Neuronal stem cell (in vitro differentiated cells): ENCODE measurements around the gene WEE1.

Experiments used
- DNase-seq: peaks from one replicate; pipeline ENCODE4 v3.0.0-alpha.2; 2013; ENCODE audit warnings: low spot score
- H2AFZ ChIP-seq: one replicate; pipeline ENCODE4 v1.6.1; 2013; ENCODE audit warnings: mild to moderate bottlenecking, low read length, inconsistent platforms
- H2AK5ac ChIP-seq: 2 replicates; pipeline ENCODE4 v1.6.1; 2013; ENCODE audit warnings: low read depth, mild to moderate bottlenecking, inconsistent platforms, low read length, moderate library complexity, mixed read lengths
- H2BK120ac ChIP-seq: 2 replicates; pipeline ENCODE4 v1.6.1; 2013; ENCODE audit warnings: low read depth, mild to moderate bottlenecking, inconsistent platforms, low read length, moderate library complexity, mixed read lengths
- H2BK12ac ChIP-seq: one replicate; pipeline ENCODE4 v1.6.1; 2013; ENCODE audit warnings: low read length, inconsistent platforms
- H2BK15ac ChIP-seq: 2 replicates; pipeline ENCODE4 v1.6.1; 2013; ENCODE audit warnings: mild to moderate bottlenecking, low read length, inconsistent platforms, mixed read lengths
- H2BK5ac ChIP-seq: one replicate; pipeline ENCODE4 v1.6.1; 2013; ENCODE audit warnings: inconsistent platforms, mild to moderate bottlenecking, low read length, moderate library complexity
- H3K14ac ChIP-seq: one replicate; pipeline ENCODE4 v1.6.1; 2013; ENCODE audit warnings: low read length, inconsistent platforms
- H3K18ac ChIP-seq: 2 replicates; pipeline ENCODE4 v1.6.1; 2013; ENCODE audit warnings: low read length, inconsistent platforms
- H3K23ac ChIP-seq: 2 replicates; pipeline ENCODE4 v1.6.1; 2013; ENCODE audit warnings: low read depth, mild to moderate bottlenecking, mixed read lengths, low read length, inconsistent platforms; ENCODE audit not compliant: poor library complexity
- H3K27ac ChIP-seq: replicated peaks from 3 replicates; pipeline ENCODE4 v1.5.1; 2013; ENCODE audit warnings: low read length, inconsistent platforms
- H3K27me3 ChIP-seq, 3 experiments: 2 replicates each; pipeline ENCODE4 v1.6.1; 2013; ENCODE audit warnings: low read length in 3 of 3, mild to moderate bottlenecking in 2 of 3, inconsistent platforms in 1 of 3, low read depth in 1 of 3, mixed read lengths in 1 of 3, moderate library complexity in 1 of 3; ENCODE audit not compliant: control insufficient read depth in 3 of 3, insufficient read depth in 3 of 3
- H3K36me3 ChIP-seq, 2 donors: replicated peaks in 1 of 2; 2 replicates each; pipeline ENCODE4 v1.6.1; 2013; ENCODE audit warnings: low read length in 2 of 2; ENCODE audit not compliant: control insufficient read depth in 2 of 2, insufficient read depth in 2 of 2
- H3K4ac ChIP-seq: 2 replicates; pipeline ENCODE4 v1.6.1; 2013; ENCODE audit warnings: inconsistent platforms, mild to moderate bottlenecking, low read length, moderate library complexity
- H3K4me1 ChIP-seq, 2 donors: 1 replicate in 1 of 2; 2 replicates in 1 of 2; pipeline ENCODE4 v1.6.1; 2013; ENCODE audit warnings: low read length in 2 of 2, low read depth in 1 of 2; ENCODE audit not compliant: control insufficient read depth in 2 of 2, insufficient read depth in 1 of 2
- H3K4me2 ChIP-seq: one replicate; pipeline ENCODE4 v1.6.1; 2013; ENCODE audit warnings: mild to moderate bottlenecking, low read length, inconsistent platforms; ENCODE audit not compliant: insufficient read depth, poor library complexity, severe bottlenecking
- H3K4me3 ChIP-seq, 2 donors: 2 replicates each; pipeline ENCODE4 v1.5.1; 2013; ENCODE audit warnings: low read length in 2 of 2, mild to moderate bottlenecking in 2 of 2, inconsistent platforms in 1 of 2, moderate library complexity in 1 of 2
- H3K79me1 ChIP-seq: one replicate; pipeline ENCODE4 v1.6.1; 2013; ENCODE audit warnings: low read depth, mild to moderate bottlenecking, inconsistent platforms, low read length, moderate library complexity
- H3K9ac ChIP-seq: one replicate; pipeline ENCODE4 v1.6.1; 2013; ENCODE audit warnings: mild to moderate bottlenecking, low read depth, low read length, inconsistent platforms; ENCODE audit not compliant: poor library complexity
- H3K9me3 ChIP-seq, 2 donors: replicated peaks in 1 of 2; 2 replicates each; pipeline versions ENCODE3 to v1.6.1; 2013; ENCODE audit warnings: low read length in 2 of 2, mild to moderate bottlenecking in 2 of 2, inconsistent platforms in 1 of 2, low read depth in 1 of 2, mixed read lengths in 1 of 2, moderate library complexity in 1 of 2; ENCODE audit not compliant: control insufficient read depth in 2 of 2, insufficient read depth in 1 of 2
- H4K8ac ChIP-seq: one replicate; pipeline ENCODE4 v1.6.1; 2013; ENCODE audit warnings: low read depth, mild to moderate bottlenecking, inconsistent platforms, low read length, moderate library complexity
- H4K91ac ChIP-seq: one replicate; pipeline ENCODE4 v1.6.1; 2013; ENCODE audit warnings: low read length, low read depth, mild to moderate bottlenecking, inconsistent platforms; ENCODE audit not compliant: poor library complexity
- WGBS, 2 donors: extraction: QIAGEN DNeasy Blood & Tissue Kit; methylation state at CpG; one replicate each; pipeline ENCODE4 v1.1.7; 2013; ENCODE audit warnings: missing lambda C conversion rate in 2 of 2, mixed read lengths in 1 of 2; ENCODE audit not compliant: insufficient read length in 2 of 2, insufficient replicate concordance in 1 of 2; ENCODE audit errors: extremely low coverage in 2 of 2; 5-methylcytosine and 5-hydroxymethylcytosine counted together

Gene WEE1

GRCh38 chr11:9528136-9528501 lies 45.4 kb upstream of the WEE1 start:
- no peak overlapping the region for H3K9ac ChIP-seq
- no peak overlapping the region for H3K23ac ChIP-seq
- no peaks in the 10 kb centered on the region for H3K27me3 ChIP-seq
- H3K4me1 ChIP-seq = peaks cover under 1 to 14% of the 10 kb centered on the region in 2 donors
- H4K91ac ChIP-seq = no peak overlapping the region
- DNase-seq = no peak
- H2AFZ ChIP-seq = no peak overlapping the region
- no CpG with 5 or more reads among the region's 1 CpG for WGBS, 2 donors
- H3K4me3 ChIP-seq = no peak overlapping the region
- H3K14ac ChIP-seq = no peak overlapping the region
- H3K9me3 ChIP-seq = no peaks in the 10 kb centered on the region
- H2BK5ac ChIP-seq = no peak overlapping the region
- peaks cover 3% of the 10 kb centered on the region for H3K79me1 ChIP-seq
- H3K36me3 ChIP-seq = peaks cover 7 to 33% of the 10 kb centered on the region in 2 donors
- H3K27ac ChIP-seq = no peak overlapping the region
- H2BK12ac ChIP-seq = no peak overlapping the region
- H2AK5ac ChIP-seq = no peak overlapping the region
- no peak overlapping the region for H3K18ac ChIP-seq
- H3K4ac ChIP-seq = no peak overlapping the region
- no peak overlapping the region for H4K8ac ChIP-seq
- no peak overlapping the region for H3K4me2 ChIP-seq
- H2BK15ac ChIP-seq = no peak overlapping the region
- no peak overlapping the region for H2BK120ac ChIP-seq

DNA sequence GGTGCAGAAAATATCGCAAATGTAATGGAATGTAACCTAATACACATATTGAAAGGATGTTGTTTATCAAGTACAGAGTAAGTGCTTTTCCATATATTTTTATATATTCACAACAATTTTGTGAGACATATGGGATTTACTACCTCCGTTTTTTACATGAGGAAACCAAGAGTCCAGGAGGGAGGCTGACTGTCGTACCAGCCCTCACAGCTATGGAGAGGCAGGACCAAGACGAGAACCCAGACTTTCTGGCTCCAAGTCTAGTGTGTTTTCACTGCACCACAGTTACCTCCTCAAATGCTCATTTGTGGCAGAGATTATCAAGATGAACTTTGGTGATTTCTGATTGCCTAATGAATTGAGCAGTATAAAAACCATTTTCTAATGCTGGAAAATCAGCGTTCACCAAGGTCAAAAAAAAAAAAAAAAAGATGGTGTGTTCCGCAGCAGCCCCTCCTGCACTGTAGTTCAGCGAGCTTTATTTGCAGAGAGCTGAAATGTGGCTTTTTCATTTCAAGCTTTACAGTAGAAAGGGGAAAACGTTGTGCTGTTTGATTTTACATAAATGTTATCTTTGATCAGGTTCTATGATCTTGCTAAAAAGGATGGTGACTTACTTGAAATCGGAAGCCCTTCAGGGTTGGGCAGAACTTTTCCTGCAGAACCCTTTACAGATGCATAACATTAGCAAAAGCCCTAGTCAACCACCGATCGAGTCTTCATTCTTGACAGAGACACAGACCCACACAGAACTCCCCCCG lies 44.7 kb upstream of the WEE1 start:
- no peak overlapping the region for H2BK120ac ChIP-seq
- peaks cover 3% of the 10 kb centered on the region for H3K79me1 ChIP-seq
- H3K18ac ChIP-seq = no peak overlapping the region
- no peak overlapping the region for H2BK5ac ChIP-seq
- no peak overlapping the region for H3K14ac ChIP-seq
- H3K4me1 ChIP-seq = peaks cover 5 to 14% of the 10 kb centered on the region in 2 donors
- no peak overlapping the region for H2BK15ac ChIP-seq
- H3K4me3 ChIP-seq = no peak overlapping the region
- H4K8ac ChIP-seq = no peak overlapping the region
- no peak overlapping the region for H3K9ac ChIP-seq
- H3K27ac ChIP-seq = peak overlapping the region; percentile 21
- no peak overlapping the region for H2AFZ ChIP-seq
- H4K91ac ChIP-seq = no peak overlapping the region
- no peak overlapping the region for H2AK5ac ChIP-seq
- H3K4me2 ChIP-seq = no peak overlapping the region
- H3K36me3 ChIP-seq = peaks cover 7 to 33% of the 10 kb centered on the region in 2 donors
- no peak overlapping the region for H3K4ac ChIP-seq
- H2BK12ac ChIP-seq = no peak overlapping the region
- H3K27me3 ChIP-seq = no peaks in the 10 kb centered on the region
- no CpG with 5 or more reads among the region's 12 CpGs for WGBS, 2 donors
- DNase-seq = no peak
- H3K23ac ChIP-seq = no peak overlapping the region
- no peaks in the 10 kb centered on the region for H3K9me3 ChIP-seq

GRCh38 chr11:9529334-9529650 lies 44.2 kb upstream of the WEE1 start:
- Histone ChIP-seq H3K23ac (peak overlapping the region; percentile 7), H3K4me2 (no peak overlapping the region), H3K18ac (peak overlapping the region; percentile 7), H3K79me1 (peaks cover 3% of the 10 kb centered on the region), H2BK15ac (no peak overlapping the region), H3K27me3 (no peaks in the 10 kb centered on the region), H3K36me3 (peaks cover 7 to 33% of the 10 kb centered on the region in 2 donors), H3K9ac (no peak overlapping the region), H3K27ac (peak overlapping the region; percentile 21), H3K4me1 (peaks cover 10 to 14% of the 10 kb centered on the region in 2 donors), H3K4me3 (no peak overlapping the region), H3K4ac (no peak overlapping the region), H2AFZ (no peak overlapping the region), H2AK5ac (no peak overlapping the region), H2BK5ac (no peak overlapping the region), H3K14ac (no peak overlapping the region), H3K9me3 (no peaks in the 10 kb centered on the region), H2BK120ac (no peak overlapping the region), H4K91ac (no peak overlapping the region), H4K8ac (no peak overlapping the region), H2BK12ac (no peak overlapping the region)
- WGBS, 2 donors = no CpG with 5 or more reads among the region's 3 CpGs
- no peak for DNase-seq

- Histone ChIP-seq H3K9ac (no peak overlapping the region), H2AFZ (no peak overlapping the region), H3K27ac (peak overlapping the region; percentile 21), H4K91ac (no peak overlapping the region), H3K36me3 (peaks cover 6 to 29% of the 10 kb centered on the region in 2 donors), H3K4me3 (no peak overlapping the region), H3K4ac (no peak overlapping the region), H2AK5ac (no peak overlapping the region), H2BK5ac (no peak overlapping the region), H2BK12ac (no peak overlapping the region), H3K14ac (no peak overlapping the region), H3K9me3 (no peaks in the 10 kb centered on the region), H2BK15ac (no peak overlapping the region), H3K4me1 (peaks cover 14 to 17% of the 10 kb centered on the region in 2 donors), H3K4me2 (no peak overlapping the region), H4K8ac (no peak overlapping the region), H2BK120ac (no peak overlapping the region), H3K79me1 (peaks cover 3% of the 10 kb centered on the region), H3K18ac (peak overlapping the region; percentile 4), H3K23ac (no peak overlapping the region), H3K27me3 (no peaks in the 10 kb centered on the region)
- no CpG with 5 or more reads among the region's 9 CpGs for WGBS, 2 donors
- DNase-seq = no peak
Observed at GRCh38 chr11:9530020-9530621, 43.3 kb upstream of the WEE1 start.
